Urothelium cell line (cell line): ENCODE measurements around the gene CAB39.
A peak's percentile ranks its signal among the peaks of the same experiment; 100 is the strongest.

ENCODE experiments used
- DNase-seq: peaks from one replicate; pipeline ENCODE4 v3.0.0; 2011; ENCODE audit warnings: low spot score, mixed read lengths
- FAIRE-seq: peaks from 2 replicates; lab custom pipeline; 2011; peaks lifted over from hg19 to GRCh38; lab: Jason Lieb, UNC

Gene CAB39

DNA sequence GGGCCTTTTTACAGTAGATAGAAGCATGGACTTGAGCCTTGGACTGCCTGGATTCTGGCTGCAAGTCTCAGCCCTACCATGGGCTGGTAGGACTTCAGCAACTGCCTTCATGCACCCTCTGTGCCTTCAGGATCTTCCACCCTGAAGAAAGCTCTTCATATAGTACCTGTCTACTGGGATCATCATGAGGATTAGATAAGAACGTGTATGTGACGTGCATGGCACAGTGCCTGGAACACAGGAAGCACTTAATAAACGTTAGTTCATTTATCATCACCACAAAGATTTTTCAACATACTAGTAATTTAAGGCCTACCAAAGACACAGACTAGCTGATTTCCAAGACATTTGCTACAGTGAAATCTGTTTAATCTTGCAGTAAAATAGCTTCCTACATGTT, 98.9 kb downstream of the CAB39 start:
- FAIRE-seq, result no peak
- DNase-seq, result no peak

DNA sequence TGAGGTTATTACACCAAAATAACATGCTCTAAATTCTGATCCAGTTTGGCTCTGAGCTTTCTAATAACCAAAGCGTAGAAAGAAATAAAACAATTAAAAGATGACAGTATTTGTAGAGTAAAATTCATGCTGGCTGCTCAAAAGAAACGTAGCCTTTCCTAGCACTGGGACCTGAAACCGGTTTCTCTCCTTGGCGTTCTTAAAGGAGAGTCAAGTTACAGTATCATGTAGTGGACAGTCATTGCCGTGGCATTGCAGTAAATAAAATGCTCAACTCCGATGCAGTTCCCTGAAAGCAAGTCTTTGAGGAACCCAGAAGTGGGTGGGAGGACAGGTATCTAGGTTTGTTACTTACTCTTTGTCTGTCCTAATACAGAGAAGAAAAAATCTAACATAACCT, 99.4 kb downstream of the CAB39 start:
- DNase-seq, result no peak
- no peak for FAIRE-seq

DNA sequence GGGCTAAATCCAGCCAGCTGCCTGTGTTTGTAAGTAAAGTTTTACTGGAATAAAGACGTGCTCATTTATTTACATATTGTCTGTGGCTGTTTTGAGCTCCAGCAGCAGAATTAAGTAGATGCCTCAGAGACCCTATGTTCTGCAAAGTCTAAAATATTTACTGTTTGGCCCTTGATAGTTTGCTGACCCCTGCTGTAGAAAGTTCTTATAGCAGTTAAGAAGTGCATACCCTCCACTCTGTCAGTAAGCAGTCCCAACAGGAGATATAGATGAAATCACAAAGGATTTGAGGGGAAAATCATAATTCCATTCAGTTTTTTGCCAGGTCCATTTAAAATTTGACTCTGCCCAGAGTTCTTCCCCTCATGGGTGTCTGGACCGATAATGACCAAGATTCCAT, 102.0 kb downstream of the CAB39 start:
- DNase-seq, result peak; percentile 26
- FAIRE-seq, result no peak

DNA sequence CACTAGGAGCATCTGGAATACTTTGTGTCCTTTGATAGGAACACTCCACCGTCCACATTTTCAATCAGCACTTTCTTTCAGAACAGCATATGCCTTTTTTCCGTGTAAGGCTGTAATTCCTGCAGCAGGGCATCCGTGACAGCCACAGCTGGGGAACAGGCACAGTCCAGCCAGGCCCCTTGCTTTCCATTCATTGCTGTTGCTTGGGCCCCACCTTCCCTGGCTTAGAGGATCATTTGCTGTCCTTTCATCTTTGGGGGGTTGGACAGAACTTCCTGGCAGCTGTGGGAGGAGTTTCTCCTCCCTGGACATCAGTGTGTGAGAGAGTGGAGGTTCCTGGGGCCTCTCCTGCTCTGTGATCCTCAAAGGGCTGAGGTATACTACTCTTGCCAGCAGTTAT, 102.4 kb downstream of the CAB39 start:
- FAIRE-seq (no peak), DNase-seq (no peak)

DNA sequence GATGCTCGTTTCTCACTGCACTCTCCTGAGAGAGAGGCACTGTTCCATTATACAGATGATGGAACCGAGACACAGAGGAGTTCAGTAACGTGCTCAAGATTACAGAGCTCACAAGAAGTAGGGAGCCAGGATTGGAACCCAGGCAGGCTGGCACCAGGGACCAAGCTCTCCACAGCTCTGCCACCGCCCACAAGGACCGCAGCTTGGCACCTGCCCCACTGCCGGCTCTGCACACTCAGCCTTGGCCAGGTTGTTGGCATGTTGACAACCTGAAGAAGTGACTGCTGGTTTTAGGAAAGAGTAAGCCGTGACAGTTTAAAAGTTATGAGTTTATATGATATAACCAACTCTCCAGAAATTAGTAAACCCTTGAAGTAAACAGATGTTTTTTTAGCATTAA, 104.1 kb downstream of the CAB39 start:
- FAIRE-seq (no peak), DNase-seq (no peak)

DNA sequence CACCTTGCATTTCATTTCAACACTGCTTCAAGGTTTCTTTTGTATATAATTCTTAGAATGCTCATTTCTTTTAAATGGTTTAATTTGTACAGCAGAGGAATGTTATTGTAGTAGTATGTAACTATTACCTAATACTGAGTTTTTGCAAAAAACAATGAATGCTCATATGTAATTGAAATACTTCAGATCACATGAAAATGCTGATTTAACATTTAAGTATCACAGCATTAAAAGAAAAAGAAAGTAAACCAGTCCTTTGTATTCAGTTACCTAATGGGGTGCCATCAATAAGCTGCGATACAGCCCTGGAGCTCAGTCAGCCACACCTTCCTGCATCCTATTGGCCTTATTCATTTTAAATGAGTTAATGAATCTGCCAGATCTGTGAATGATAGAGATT, 106.8 kb downstream of the CAB39 start:
- FAIRE-seq (no peak), DNase-seq (no peak)

DNA sequence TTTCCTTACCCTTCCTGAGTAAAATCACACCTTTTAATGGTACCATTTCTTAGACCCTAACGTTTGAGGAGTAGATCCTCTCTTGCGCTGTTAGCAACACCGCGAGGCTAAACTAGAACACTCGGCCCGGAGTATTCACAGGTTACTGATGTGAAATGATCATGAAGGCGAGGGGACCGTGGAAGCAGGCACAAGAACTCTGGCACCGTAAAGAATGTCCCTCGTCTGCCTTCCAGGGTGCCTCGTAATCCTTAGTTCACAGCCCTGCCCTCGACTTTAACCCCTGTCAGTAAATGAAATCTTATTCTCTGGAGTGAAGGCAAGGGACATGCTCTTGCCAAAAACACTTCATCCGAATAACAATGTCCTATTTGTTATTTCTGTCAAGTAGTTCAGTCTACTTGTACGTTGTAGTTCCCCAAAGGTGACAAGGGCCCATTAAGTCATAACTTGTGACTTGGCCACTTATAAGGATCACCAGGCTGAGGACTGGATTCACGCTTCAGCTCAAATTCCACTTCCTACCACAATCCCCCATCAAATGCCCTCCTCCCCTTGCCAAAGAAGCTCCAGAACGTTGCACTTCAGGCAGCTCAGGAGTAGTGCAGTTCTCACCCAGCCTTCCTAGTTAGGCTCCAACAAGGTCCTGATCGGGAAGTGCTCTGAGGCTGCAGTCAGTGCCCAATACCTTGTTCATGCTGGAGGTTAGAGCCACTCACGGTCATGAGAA, 108.8 kb downstream of the CAB39 start:
- no peak for DNase-seq

DNA sequence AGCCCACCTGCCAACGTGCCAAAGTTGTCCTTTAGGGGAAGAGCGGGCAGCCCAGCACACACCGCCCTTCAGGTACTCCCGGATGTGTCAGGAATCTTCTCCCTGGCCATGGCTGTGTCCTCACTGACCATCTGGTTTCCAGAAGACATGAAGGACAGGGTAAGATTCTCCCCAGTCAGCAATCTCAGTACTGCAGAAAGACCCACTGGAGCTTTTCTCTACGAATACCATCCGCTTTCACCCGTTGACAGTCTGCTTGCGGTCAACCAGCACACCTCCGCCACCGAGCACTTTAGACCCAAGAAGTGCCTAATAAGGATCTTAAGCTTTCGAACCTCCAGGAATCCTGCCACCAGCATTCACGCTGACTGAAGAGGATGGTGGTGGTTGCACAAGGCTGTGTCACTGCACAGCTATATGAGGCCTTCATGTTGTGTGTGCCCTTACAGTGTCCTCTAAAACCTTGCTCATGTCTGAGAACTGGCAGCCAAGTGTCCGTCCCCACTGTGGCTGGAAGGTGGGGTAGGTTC, 109.4 kb downstream of the CAB39 start:
- no peak for DNase-seq
- no peak for FAIRE-seq

More for the DNA sequence above, 108.8 kb downstream of the CAB39 start:
- no peak for FAIRE-seq

DNA sequence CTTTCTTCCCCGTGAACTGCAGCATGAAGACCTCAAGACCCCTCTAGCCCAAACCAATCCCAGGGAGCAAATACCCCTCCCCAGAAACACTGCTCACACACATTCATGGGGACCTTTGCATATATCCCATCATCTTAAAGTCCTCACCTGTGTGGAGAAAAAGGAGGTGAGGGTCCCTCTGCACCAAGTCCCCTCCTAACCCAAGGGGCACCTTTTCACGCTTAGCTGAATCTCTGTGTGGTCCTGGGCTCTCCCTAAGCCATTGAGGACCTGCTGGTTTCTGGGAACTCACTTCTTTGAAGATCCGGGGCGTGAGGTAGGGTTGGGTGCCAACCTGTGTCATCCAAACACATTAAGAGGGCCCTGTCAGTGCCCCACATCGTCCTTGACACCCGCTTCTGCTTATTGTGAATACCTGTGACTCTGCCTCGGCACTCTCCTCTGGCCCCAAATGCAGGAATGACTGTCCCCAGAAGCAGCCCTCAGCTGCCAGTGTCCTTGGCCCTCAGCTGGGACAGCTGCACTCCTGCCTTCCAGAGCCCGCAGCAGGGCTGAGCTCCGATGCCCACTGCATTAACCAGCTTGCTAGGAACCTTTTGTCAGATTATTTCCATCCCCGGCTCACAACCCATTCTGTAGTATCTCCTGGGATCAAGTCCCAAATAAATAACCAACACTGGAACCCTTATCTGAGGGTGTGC, 110.8 kb downstream of the CAB39 start:
- no peak for FAIRE-seq
- no peak for DNase-seq

DNA sequence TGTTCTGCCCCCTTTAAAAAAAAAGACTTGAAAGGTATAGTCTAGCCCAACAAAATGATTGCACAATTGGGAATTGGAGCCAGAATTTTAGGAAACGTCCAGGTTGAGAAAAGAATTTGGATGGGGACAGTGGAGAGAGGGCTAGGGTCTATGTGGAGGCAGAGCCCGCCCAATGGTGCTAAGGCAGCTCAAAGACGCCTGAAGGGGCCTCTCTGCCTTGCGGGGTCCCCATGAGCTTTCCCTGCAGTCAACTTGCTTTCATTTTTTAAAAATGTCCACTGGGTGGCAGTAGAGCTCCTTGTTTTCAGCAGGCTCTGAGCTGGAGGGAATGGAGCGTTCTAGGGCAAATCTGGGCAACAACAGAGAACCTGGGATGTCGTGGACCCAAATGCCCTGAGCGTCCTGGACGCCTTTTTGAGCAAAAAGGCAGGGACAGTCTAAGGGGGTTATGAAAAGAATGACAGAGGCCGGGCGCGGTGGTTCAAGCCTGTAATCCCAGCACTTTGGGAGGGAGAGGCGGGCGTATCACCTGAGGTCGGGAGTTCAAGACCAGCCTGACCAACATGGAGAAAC, 111.8 kb downstream of the CAB39 start:
- FAIRE-seq (no peak), DNase-seq (peak; percentile 75)

DNA sequence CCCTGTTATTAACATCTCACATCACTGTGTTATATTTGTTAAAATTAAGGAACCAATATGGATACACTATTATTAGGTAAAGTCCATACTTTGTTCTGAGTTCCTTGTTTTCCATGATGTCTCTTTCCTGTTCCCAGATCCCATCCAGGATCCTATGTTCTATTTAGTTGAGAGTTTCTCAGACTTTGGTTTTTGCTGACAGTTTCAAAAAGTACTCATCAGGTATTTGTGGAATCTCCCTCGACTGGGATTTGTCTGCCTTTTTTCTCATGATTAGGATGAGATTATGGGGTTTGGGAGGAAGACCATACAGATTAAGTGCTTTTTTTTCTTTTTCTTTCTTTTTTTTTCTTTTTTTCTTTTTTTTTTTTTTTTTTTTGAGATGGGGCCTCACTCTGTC, 112.7 kb downstream of the CAB39 start:
- no peak for DNase-seq
- no peak for FAIRE-seq

DNA sequence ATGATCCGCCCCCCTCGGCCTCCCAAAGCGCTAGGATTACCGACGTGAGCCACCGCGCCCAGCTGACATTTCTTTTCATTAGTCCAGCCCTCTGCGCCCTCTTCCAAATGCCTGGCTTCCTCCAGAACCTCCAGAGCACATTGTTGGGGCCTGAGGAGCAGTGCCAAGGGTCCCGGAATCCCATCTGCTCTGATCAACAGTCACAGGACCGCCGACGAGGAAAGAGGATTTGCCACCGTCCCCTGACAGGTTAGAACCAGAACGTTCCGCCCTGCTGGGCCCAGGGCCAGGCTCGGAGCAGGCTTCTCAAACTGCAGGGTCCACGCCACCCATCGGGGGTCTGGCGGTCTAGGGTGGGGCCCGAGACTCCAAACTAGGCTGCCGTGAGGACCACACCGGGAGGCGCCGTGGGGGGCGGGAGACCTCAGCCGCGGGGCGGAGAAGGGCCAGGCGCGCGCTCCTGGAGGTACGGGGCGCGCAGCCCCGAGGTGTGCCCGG, 115.2 kb downstream of the CAB39 start:
- FAIRE-seq, result no peak
- DNase-seq, result no peak

DNA sequence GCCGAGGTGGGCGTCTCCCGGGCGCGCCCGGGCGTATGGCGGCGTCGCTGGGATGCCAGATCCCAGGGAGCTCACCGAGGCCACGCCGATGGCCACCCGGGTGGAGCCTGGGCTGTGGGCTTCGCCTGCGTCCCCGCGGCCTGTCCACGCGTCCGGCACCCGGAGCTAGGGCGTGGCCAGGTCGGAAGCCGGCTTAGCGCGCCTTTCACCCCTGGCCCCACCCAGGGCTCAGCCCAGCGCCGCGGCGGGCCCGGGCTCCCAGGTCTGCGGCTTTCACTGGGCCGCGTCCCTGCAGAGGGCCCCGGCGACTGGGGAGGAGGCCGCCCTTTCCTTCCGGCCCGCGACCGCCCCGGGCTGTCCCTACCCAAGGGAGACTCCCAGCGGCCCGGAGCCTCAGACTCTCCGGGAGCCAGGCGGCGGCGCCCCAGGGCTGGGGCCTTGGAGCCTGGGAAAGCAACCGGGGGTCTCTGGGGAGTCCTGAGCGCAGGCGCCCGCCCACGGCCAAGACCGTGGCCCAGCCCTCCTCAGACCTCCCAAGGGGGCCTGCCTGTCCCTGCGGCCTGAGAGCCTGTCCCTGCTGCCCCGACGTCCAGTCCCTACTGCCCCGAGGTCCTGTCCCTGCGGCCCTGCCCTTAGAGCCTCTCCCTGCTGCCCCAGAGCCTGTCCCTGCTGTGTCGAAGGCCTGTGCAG, 115.8 kb downstream of the CAB39 start:
- DNase-seq (no peak), FAIRE-seq (no peak)

DNA sequence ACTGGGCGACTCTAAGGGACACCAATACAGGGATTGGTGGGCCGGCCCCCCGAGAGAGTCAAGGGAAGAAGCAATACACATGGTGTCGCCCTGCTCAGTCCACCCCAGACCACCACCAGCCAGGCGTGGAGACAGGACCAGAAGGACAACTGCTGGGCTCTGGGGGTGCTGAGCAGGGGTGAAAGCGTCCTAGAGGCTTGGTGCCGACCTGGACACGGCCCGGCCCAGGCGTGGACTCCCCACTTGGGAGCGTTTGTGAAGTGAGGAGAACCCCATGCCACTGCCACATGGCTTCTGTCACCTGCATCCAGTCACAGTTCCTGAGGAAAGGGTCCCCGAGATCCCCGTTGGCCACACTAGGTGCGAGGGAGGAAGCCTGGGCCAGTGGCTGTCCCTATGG, 116.7 kb downstream of the CAB39 start:
- no peak for FAIRE-seq
- no peak for DNase-seq

DNA sequence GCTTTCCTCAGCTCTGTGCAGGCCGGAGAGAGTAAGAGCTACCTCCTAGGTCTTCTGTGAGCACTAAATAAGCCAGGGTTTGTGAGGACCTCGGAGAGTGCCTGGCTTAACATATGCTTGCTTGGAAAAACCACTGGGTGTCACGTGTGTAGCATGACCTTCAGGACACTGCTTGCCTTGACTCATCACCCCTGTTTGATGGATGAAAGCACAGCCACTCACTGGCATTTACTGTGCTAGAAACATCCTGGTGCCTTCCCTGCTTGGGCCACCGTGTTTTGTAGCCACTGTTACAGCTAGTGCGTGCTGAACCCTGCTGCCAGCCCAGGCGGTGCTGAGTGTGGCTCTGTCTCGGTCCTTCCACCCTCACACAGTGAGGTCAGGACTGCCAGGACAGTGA, 117.3 kb downstream of the CAB39 start:
- no peak for DNase-seq
- FAIRE-seq, result no peak

DNA sequence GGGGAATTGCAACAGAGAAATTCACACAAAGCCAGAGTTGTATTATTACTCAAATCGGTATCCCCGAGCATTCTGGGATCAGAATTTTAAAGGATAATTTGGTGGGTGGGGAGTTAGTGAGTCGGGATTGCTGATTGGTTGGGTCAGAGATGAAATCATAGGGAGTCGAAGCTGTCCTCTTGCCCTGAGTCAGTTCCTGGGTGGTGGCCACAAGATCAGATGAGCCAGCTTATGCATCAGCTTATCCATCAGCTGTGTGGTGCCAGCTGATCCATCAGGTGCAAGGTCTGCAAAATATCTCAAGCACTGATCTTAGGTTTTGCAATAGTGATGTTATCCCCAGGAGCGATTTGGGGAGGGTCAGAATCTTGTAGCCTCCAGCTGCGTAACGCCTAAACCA, 117.8 kb downstream of the CAB39 start:
- no peak for FAIRE-seq

DNA sequence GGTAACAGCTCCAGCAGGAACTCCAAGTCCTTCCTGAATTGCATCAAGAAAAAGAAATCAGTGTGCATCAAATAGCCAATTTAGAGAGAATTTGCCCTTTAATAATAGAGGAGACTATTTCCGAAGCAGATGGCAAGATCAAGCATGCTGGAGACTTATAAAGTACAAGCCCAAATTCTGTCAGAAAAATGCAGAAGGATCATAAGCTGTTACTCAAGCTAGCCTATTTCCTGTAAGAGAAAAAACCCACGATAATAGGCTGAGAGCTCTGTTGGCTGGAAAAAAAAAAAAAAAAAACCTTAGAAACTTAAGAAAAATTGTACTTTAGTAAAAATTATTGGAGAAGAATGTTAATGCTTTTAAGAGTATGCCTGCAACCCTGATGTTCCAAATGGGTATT, 127.7 kb downstream of the CAB39 start:
- FAIRE-seq (no peak), DNase-seq (no peak)

More for the DNA sequence above, 117.8 kb downstream of the CAB39 start:
- no peak for DNase-seq

DNA sequence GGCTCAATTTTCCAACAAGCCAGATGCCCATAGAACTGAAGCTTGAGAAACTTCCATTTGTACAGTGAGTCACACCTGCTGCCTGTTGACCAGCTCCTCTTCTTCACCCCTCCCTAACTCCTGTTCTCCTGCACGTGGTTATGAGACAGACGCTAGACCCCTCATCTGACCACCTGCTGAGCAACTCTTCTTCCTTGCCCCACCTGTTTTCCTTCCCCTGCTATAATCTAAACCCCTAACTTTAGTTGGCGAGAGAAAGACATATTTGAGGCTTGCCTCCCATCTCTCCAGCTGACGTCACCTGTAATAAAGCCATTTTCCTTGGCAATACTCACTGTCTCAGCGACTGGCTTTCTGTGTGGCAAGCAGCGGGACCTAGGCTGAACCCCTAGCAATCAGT, 129.8 kb downstream of the CAB39 start:
- no peak for DNase-seq
- no peak for FAIRE-seq

DNA sequence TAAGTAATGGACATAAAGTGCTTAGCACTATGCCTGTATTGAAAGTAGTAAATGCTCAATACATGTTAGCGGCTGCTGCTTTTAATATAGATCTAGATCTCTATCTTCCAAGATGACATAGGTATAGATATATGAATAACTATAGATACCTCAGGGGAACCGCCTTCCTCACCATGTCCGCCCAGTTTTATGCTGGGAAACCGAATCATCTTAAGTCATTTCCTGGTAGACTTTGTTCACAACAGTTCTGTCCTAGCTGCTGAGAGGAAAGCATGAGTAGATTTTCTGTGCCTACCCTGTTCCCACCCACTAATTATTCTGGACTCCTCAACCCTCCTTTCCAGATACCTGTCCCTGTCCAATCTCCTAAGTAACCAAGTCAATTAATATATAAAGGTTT, 130.5 kb downstream of the CAB39 start:
- FAIRE-seq, result no peak
- no peak for DNase-seq

DNA sequence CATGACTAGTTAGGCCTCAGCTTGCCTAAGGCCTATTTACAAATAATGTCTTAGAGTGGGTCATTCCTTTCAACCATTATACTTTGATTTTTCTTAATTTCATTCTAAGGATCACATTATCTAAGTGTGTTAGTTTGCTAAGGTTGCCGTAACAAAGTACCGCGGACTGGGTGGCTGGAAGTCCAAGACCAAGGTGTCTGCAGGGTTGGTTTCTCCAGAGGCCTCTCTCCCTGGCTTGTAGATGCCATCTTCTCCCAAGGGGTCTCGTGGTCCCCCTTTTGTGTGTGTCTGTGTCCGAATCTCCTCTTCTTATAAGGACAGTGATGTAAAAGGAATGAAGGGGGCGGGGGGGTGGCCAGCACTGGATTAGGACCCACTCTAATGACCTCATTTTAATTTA, 133.7 kb downstream of the CAB39 start:
- DNase-seq, result no peak
- no peak for FAIRE-seq

DNA sequence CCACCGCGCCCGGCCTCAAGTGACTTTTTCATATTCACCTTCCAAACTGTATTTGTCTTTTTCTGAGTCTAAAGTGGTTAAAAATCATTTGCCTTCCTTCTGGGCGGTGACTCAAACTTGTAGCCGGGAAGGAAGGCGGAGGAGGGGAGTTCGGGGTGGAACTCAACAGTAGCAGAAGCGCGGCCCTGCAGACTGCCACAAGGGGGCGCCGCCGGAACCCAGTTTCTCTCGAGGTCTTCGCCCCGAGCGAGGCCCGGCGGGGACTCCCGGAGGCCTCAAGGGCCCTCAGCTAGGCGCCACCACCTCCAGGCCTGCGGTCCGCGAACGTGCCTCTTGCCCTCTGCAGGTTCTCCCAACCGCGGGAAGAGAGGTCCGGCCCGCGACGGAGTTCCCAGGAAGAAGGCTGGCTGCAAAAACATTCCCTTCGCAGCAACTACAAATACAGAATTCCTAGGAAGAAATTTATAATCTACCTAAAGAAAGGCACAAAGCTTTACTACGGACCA, 135.3 kb downstream of the CAB39 start:
- FAIRE-seq (no peak), DNase-seq (peak; percentile 84)
